ENCODE data around the gene RING1. TPM values are rescaled to one million over a fixed set of nuclear protein-coding genes. Genes with fewer than 3 reads are reported as not detected.

The RING1 gene
- total RNA-seq, 1 experiment from 2014 or later = 31.0 TPM

- Histone ChIP-seq H3K4me2 (ENCODE audit: insufficient read depth, insufficient read length, low read length) (no peak overlapping the region), H3K27ac (ENCODE audit: insufficient read length, low read depth, low read length) (no peak overlapping the region), H3K18ac (ENCODE audit: insufficient read length, low read depth, low read length) (no peak overlapping the region), H4K20me1 (ENCODE audit: control insufficient read depth, insufficient read depth, insufficient read length) (no peaks in the 10 kb centered on the region), H3K79me2 (ENCODE audit: insufficient read depth, low read length) (peaks cover 4% of the 10 kb centered on the region; the same call in 1 of the 2 replicates), H3K9ac (ENCODE audit: extremely low read depth, insufficient read length, low read length) (no peak overlapping the region), H3K4me1 (ENCODE audit: insufficient read depth, low read length) (peaks cover 9% of the 10 kb centered on the region; the same call in 1 of the 2 replicates), H2BK20ac (ENCODE audit: low read depth, low read length, poor library complexity, severe bottlenecking) (no peak overlapping the region), H2BK15ac (ENCODE audit: low read depth, low read length) (no peak overlapping the region), H2BK5ac (ENCODE audit: insufficient read length, low read length) (no peak overlapping the region), H3T11ph (ENCODE audit: low read length) (no peak overlapping the region), H3K23ac (ENCODE audit: insufficient read length, low read depth, low read length) (no peak overlapping the region), H4K5ac (ENCODE audit: insufficient read length, low read depth, low read length) (no peak overlapping the region), H4K91ac (ENCODE audit: insufficient read length, low read depth, low read length) (no peak overlapping the region), H3K79me1 (ENCODE audit: insufficient read depth, low read depth, low read length, poor library complexity, severe bottlenecking) (no peaks in the 10 kb centered on the region), H3K56ac (ENCODE audit: insufficient read length, low read depth, low read length) (no peak overlapping the region), H2BK12ac (ENCODE audit: insufficient read length, low read depth, low read length) (no peak overlapping the region), H3K9me3 (ENCODE audit: control insufficient read depth, low read depth, low read length) (no peaks in the 10 kb centered on the region), H2AK5ac (ENCODE audit: insufficient read length, low read length) (no peak overlapping the region), H4K8ac (replicated peaks; ENCODE audit: insufficient read length, low read depth, low read length) (no peak overlapping the region), H2AFZ (ENCODE audit: low read length) (no peak overlapping the region), H3K27me3 (ENCODE audit: insufficient read depth, low read length) (no peaks in the 10 kb centered on the region), H3K23me2 (ENCODE audit: insufficient read length, low read depth, low read length, poor library complexity, severe bottlenecking) (peaks cover 8% of the 10 kb centered on the region), H3K4ac (ENCODE audit: low read depth, low read length) (no peak overlapping the region), H2BK120ac (ENCODE audit: low read depth, low read length, poor library complexity, severe bottlenecking) (no peak overlapping the region), H3K14ac (ENCODE audit: insufficient read depth, low read length) (no peak overlapping the region)
- DNase-seq = no peak
- peaks cover 30 to 37% of the 10 kb centered on the region in 2 experiments for H3K4me1 Mint-ChIP-seq
- TF ChIP-seq CTCF (conservative IDR thresholded peaks at IDR 0.05) = no peak
- peak overlapping the region; percentile 96 to 99; a peak in 4 of 5 replicates for H3K4me3 Mint-ChIP-seq
- H3K36me3 Mint-ChIP-seq (ENCODE audit: insufficient read depth in 1 of 3, low read depth in 3 of 3) = peaks cover 34 to 56% (median 44%) of the 10 kb centered on the region in 3 experiments
- peak overlapping the region in 2 of 3 experiments; percentile 17 to 48; a peak in 2 of 7 replicates for H3K27ac Mint-ChIP-seq
- no CpG with 5 or more reads among the region's 6 CpGs for WGBS (ENCODE audit: extremely low coverage, insufficient read length, low lambda C conversion rate)
- peaks cover 2% of the 10 kb centered on the region; the same call in 1 of the 2 replicates for H3K27me3 Mint-ChIP-seq (ENCODE audit: low read depth)
- no peaks in the 10 kb centered on the region; a peak in 1 of 5 replicates for H3K9me3 Mint-ChIP-seq
Measured at GRCh38 chr6:33198159-33198852, 10.0 kb upstream of the RING1 start.
